T-helper 9 cell (primary cell): ENCODE measurements around the gene CBY2.

Source experiments
- DNase-seq: peaks from one replicate; pipeline ENCODE4 v3.0.0-alpha.2; 2020

The CBY2 gene

DNA sequence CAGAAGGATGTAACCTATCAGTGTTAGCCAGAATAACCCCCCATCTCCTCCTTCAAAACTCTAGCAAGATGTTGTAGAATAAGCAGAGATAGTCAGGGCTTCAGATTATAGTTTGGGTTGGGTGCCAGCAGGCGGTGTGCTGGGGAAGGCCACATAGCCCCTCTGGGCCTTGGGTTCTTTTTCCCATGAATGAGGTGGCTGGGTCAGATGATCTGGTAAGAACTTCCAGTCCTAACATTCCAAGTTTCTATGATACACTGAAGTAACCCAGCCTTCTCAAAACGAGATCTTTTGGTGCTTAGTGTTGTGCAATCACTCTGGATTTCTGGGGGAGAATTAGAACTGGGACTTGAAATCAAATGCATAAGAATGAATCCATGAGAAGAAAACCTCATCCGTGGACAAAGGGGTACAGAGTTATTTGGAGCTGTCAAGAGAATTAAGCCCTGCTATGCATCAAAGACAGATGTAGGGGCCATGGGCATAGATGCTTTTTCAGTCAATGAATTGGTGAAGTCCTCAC is 810 bp downstream of the CBY2 start:
- DNase-seq: no peak

DNA sequence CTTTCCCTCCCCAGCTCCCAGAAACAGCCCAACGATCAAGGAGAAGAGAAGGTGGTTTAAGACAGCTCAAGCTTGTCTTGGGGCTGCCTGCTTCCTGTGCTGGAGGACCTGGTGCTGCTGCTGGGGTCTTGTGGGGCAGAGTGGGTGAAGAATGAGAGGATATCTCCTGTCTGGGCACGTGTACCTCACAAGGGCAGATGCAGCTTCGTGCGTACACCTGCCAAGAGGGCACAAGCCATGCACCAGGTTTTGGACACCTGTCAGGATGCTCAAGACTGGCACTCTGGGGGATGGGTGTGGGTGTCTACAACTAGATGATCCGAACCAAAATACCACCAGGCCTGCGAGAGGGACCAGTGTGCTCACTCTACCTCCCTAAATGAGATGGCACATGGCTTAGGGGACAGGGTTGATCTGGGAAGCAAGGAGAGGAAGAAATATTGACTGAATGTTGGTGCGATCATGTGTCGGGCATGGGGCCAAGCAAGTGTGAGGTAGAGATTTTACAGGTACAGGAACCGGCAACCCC is 2.2 kb downstream of the CBY2 start:
- DNase-seq: no peak

DNA sequence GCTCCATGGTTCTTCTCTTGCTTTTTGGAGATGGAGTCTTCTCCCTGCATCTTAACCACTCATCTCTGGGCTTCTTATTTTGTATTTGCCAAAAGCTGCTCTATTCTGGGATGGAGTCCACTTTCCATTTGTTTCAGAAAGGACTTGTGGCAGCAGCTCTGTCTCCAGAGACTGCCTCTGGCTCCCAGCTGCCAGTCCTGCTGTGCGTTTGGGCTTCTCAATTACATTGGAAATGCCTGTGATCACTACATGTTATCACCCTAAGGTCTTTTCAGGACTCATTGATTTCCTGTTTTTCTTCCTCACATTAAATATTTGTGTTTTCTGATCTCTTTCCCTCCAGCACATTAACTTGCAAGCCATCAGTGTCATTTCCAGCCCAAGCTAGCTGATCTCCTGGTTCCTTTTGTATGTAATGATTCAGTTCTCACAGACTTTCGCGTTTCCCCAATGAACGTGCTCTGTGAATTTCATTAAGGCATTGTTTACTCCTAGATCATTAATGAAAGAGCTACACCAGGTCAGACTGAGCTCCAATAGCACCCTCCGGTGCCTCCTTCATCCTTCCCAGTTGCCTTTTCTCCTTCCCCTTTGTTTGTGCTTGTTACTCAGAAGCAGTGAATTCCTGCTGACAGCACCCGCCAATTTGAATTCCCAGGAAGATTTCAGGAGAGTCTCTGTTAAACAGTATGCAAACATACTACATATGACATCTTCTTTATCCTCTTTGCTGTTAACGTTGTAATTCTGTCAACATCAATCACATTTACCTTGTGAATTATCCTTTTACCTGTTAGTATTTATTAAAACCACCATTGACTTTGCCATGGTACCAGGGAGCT is 3.0 kb downstream of the CBY2 start:
- no peak for DNase-seq

DNA sequence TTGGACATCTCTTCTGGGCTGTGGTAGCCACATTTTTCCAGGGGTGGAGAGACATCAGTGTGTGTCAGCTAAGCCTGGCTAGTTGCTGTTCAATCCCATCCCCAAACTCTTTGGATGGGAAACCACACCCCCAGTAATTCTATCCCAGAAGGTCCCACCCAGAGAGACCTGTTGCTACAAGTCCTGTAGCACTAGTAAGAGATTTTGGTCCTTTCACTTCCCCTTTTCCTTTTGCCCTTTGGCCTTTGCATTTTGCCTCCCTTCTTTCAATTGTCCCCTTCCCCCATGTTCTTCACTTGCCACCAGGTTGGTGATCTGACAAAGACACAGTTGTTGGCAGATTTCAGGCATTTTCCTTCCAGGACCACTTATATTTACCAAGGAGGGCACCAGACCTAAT is 3.8 kb downstream of the CBY2 start:
- no peak for DNase-seq

DNA sequence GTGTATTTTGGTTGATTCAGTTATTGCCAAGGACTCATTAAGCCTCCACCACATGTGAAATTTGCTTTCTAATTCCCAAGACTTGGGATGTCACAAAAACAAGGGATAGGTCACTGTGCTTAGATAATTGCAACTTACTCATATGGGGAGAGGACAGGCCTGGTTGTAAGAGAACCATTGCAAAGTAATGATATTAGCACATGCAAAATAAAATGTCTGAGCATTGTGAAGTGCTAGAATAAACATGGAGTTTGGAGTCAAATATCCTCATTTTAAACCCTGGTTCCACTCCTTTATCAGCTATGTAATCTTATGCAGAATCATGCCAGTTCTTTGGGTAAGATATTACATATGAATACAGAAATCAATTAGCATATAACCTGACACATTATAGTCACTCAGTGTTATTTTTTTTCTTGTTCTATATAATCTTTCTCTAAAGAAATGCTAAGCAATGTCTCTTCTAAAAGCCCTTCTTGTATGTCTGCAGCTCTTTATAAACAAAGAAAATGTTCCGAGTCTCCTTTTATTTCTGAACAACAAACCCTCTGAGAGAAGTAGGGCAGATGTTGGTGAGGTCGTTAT is 5.5 kb downstream of the CBY2 start:
- DNase-seq: no peak

DNA sequence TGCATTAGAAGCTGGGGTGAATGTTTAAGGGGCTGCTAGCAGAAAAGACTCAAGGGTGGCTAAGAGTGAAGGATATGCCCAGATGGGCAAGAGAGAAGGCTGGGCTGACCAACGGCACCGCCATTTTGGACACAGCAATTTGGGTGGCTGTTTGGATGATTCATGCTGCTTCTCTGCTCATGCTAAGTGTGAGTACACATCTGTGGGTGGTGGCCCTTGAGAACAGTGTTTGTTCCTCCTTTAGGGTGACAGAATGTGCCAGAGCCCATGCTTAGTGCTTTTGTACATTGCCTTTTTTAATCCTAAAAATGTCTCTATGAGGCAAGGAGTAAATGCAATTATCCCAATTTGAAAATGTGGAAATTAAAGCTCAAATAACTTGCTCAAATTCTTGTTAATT is 9.8 kb downstream of the CBY2 start:
- no peak for DNase-seq

GRCh38 chr13:45713106-45713690 is 11.1 kb downstream of the CBY2 start:
- DNase-seq: no peak

DNA sequence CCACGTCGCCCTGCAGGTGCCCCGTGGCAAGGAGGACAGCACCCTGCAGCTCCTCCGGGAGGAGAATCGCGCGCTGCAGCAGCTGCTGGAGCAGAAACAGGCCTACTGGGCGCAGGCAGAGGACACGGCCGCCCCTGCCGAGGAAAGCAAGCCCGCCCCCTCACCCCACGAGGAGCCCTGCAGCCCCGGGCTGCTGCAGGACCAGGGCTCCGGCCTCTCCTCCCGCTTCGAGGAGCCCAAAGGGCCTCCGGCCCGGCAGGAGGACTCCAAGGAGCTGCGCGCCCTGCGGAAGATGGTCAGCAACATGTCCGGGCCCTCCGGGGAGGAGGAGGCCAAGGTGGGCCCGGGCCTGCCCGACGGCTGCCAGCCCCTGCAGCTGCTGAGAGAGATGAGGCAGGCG is 11.6 kb downstream of the CBY2 start:
- no peak for DNase-seq

- DNase-seq: no peak
Measured at GRCh38 chr13:45714170-45714569, 12.1 kb downstream of the CBY2 start.

DNA sequence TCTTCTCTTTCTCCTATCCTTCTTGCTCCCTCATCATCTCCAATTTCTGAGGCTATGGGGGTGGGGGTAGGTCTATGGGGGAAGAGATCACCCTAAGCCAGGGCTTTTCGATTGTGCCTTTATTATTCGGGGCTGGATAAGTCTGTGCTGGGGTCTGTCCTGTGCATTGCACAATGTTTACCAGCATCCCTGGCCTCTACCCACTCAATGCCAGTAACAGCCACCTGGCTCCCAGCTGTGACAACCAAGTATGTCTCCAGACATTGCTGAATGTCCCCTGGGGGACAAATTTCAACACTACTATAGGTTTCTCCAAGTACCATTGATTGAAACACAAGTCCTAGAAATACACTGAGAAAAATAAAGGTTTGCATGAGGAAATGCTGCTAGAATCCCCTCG is 13.2 kb downstream of the CBY2 start:
- no peak for DNase-seq

GRCh38 chr13:45717349-45717748 is 15.2 kb downstream of the CBY2 start:
- DNase-seq: no peak

DNA sequence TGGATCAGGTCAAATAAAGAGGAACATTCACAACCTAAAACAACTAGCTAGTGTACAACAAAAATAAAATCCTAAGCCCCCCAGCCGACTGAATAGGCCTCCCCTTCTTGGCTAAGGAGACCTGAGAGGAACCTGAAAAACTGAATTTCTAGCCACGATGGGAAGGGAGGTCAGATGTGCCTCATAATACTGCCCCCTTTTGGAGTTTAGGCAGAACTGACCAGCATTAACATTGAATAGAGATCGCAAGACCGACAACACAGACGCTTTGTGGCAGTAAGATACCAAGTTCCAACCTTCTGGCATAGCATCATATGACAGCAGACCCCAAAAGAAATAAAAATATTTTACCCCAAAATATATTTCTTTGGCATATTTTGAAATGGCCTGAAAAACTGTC is 15.9 kb downstream of the CBY2 start:
- DNase-seq: no peak

DNA sequence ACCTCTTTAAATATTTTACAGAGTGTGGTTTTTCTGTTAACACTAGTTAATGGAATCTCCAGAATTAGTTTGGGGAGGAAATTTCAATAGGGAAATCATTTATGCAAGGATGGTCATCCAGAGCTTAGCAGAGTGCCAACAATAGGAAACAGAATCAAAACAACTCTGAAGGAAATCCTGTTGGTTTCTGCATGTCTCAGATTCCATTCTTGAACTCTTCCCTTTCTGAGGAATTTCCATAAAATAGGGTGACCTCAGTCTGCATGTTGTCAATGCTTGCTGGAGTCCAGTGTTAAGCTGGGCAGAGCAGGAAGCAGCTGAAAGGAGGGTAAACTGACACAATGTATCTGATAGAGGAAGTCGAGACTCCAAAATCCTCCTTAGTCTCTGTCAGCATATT is 16.9 kb downstream of the CBY2 start:
- DNase-seq: no peak

- no peak for DNase-seq
Measured at GRCh38 chr13:45721203-45721731, 19.1 kb downstream of the CBY2 start.

- no peak for DNase-seq
Measured at GRCh38 chr13:45723798-45724197, 21.7 kb downstream of the CBY2 start.

GRCh38 chr13:45728759-45729158 is 26.6 kb downstream of the CBY2 start:
- DNase-seq: no peak

GRCh38 chr13:45731455-45731854 is 29.3 kb downstream of the CBY2 start:
- no peak for DNase-seq

- DNase-seq: no peak
Measured at GRCh38 chr13:45732916-45733315, 30.8 kb downstream of the CBY2 start.

DNA sequence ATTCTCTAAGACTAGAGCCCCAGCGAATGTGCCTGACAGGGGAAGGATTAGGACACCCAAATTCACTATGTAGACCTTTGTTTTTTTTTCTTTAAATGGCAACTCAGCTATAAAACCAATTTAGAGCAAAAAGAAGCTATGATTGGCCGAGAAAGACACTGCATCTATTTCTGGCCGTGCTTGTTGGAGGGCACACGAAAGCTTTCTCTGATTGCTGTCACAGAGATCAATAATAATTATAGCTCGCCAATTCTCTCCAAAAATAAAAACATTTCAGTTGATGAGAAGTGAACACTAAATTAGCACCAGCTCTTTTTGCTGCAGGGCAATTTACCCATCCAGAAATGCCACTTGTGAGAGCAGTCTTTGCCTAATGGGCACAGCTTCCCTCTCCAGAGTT is 31.2 kb downstream of the CBY2 start:
- DNase-seq: no peak

DNA sequence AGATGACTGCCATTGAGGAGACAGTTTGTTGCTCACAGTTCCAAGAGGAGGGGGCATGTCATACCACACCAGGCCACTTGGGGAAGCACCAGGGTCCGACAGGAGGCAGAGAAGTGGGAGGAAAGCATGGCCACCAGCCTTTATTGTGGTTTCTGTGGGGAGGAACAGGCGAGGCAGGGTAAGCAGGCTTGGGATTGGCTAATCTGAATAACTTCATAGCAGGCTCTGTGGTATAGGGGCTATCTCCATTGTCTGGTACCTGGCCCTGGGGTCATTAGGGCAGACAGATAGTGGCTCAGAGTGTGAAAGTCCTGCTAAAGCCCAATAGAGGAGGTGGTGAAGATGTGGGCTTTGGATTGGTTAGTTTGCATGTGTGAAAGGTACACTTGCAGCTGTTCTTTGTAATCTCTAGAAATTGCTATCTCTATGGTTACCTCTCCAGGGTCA is 35.5 kb downstream of the CBY2 start:
- no peak for DNase-seq

- DNase-seq: no peak
Measured at GRCh38 chr13:45742985-45743384, 40.9 kb downstream of the CBY2 start.

- DNase-seq: no peak
Measured at GRCh38 chr13:45744979-45745378, 42.9 kb downstream of the CBY2 start.

DNA sequence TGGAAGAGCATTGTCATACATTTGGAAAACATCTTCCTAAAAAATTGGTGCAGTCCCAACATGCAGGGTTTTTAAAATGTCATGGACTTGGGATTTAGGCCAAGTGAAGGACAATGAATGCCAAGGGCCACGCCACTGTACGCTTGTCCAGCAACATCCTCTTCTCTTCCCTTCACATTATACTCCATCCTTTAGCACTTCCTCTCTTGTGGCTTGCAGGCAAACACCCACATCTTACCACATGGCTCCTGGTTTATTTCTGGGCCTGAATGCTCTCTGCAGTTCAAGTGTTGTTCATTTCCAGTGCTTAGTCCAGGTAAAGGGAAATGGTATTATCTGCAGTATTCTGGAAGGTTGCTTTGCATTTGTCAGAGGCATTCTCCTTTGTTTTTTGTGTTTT is 45.0 kb downstream of the CBY2 start:
- DNase-seq: no peak
